Stimulated activated CD8-positive, alpha-beta memory T cell treated with anti-CD3 and anti-CD28 coated beads, Interleukin-4, amount 100 ng/mL, for 48 hours (primary cell): ENCODE data around the gene SAP30L.

Source experiments
- DNase-seq: peaks from one replicate; pipeline ENCODE4 v3.0.0-alpha.2; 2020

The SAP30L gene, protein sequence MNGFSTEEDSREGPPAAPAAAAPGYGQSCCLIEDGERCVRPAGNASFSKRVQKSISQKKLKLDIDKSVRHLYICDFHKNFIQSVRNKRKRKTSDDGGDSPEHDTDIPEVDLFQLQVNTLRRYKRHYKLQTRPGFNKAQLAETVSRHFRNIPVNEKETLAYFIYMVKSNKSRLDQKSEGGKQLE

DNA sequence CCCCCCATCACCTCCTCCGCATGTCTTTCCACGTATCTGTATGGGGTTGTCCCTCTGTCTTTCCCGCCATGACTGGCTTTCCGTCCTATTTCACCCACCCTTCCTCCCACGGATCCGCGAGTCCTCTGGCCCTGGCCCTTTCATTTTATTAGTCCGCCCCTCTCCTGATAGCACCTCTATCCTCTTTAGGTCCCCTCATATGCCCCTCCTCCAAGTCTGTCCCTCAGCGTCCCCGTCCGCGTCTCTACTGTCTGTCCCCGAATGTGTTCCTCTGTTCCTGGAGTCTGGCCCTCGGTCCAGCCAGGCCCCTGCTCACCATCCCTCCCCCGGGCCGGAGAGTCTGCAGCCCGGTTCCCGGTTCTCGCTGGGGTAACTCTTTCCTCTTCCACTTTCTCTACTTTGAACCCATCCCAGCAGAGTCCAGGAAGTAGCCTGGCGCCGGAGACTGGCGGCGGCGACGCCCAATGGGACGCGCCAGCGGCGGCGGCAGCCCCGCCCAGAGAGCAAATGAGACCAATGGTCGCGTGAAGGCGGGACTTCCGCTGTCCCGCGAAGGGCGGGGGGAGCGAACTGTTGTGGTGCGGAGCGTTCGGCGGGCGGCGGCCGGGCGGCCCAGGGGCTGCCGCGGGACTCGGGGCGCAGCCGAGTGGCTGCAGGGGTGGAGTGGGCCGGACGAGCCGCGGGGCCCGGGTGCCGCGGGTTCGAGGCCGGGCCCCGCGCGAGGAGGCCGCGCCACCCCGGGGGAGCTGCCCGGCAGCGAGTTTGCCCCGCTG is at the start of gene SAP30L:
SAP30L (plus strand) TSS at position 576 of the 773 bp plus-strand sequence. CDS start 608 bp downstream, outside the sequence.
- peak; percentile 95 for DNase-seq

DNA sequence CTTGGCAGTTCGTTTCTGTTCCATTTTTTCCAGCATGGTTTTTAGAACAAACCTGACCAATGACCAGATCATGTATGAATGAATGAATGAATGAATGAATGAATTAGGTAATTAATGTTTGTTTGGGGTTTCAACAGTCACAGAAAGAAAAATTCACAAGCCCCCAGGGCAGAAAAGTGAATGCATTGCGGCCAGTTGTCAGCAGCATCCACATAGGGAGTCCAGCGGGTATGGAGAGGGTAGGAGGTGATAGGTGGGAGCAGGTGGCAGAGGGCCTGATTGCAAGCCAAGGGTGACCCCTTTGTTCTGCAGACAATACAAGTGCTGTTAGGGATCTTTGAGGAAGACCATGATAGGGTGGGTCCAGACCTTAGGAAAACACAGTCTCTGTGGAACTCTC is 49.7 kb upstream of the SAP30L start:
- DNase-seq: no peak

DNA sequence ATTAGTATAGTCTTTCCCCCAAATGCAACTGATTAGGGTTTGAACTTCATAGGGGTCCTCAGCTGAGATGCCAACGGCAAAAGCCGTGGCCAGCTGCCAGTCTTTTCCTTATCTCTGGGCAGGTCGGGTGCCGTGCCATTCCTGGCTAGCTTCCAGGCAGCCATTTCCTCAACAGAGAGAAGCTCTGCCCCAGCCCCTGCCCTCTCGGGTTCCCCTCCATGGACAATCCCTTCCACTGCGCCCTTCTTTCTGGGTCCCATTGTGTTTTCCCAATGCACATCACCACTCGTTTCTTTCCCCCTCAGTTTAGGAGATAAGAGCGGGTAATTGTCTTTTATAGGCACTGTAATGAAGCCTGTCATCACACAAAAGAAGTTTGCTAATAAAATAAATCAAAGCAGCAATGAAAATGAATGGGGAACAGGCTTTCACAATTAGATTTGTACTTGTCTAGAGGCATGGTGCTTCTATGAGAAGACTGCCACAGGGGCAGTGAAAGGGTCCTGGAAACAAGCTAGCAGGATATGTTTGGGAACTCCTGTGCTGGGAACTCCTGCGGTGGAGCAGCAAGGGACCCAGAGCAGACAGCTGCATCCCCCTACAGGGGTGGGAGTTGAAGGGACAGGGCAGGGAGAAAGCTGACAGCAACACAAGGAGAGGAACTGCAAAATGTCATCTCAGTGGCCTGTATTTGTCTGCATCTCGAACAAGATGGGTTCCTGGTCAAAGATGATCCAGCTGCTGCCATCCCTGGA is 48.0 kb upstream of the SAP30L start:
- no peak for DNase-seq

DNA sequence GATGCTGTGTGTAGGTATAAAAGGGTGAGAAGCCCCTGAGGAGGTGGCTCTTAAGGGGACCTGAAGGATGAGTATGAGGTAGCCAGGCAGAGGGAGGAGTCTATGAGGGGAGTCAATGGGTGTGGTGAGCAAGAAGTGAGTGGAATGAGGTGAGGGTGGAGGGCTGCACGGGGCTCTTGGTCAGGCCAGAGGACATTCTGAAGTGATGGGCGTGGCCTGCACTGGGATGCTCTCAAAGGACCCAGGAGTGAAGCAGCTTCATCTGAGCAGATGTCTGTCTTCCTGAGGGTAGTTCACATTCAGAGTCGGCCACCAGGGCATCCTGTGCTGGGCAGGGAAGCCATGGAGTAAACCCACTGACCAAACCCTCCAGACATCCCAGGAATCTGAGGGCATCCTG is 45.1 kb upstream of the SAP30L start:
- no peak for DNase-seq

DNA sequence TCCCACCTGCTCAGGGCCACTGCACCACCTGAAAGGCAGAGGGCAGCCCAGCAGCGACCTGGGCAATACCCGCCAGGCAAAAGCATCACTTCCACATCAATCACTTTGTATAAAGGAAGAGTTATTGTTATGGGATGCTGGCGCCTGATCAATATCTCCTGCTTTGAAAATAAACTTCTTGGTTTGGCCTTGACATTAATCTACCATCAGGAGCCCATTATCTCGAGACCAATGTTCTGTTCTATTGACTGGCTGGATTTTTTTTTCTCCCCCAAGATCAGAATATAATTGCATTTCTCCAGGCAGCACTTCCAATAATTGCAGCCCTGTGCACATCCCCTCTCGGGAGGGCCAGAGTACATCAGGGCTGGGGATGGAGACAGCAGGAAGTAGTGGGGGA is 44.4 kb upstream of the SAP30L start:
- no peak for DNase-seq

DNA sequence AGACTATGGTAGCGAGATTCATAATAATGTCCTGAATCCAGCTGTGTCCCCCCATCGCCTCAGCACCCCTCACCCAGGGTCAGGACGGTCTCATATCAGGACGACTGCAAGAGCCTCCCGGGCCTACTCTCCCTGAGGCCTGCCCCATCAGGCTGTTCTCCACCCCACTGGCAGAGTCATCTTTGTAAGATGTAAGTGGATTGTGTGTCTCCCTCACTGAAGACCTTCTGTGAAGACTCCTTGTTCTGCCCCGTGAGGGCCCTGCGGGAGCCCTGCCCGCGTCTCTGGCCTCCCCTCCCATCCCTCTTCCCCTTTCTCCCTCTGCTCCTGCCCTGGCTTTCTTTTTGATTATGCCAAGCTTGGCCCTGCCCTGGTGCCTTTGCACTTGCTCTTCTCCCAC is 43.9 kb upstream of the SAP30L start:
- no peak for DNase-seq

DNA sequence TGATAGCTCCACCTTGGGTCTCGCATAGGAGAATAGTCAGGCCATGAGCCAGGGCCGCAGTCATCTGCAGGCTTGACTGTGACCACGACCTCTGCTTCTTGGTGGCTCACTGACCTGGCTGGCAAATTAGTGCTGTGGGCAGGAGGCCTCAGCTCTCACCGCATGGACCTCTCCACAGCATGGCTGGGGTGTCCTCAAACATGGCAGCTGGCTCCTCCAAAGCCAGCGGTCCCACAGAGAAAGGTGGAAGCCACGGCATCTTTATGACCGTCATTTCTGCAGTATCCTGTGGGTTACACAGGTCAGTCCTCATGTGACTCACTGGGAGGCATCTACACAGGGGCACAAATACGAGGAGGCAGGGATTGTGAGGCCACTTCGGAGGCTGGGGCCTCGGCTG is 43.2 kb upstream of the SAP30L start:
- no peak for DNase-seq

DNA sequence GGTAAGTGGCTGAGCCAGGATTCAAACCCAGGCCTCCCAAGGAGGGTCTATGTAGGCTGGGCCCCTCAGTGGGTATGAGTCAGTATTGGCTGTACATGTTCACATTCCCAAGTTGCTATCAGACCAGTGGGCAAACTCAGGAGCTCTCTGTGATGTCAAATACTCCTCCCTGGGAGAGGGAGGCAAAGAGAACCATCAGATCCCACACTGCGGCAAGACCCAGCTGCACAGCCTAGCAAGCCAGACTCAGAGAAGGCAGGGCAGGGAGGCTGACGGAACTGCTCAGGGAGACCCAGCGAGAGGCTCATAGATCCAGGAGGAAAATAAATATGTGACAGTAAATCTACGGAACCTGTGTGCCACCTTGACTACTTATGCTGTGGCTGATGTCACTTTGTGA is 42.6 kb upstream of the SAP30L start:
- no peak for DNase-seq

DNA sequence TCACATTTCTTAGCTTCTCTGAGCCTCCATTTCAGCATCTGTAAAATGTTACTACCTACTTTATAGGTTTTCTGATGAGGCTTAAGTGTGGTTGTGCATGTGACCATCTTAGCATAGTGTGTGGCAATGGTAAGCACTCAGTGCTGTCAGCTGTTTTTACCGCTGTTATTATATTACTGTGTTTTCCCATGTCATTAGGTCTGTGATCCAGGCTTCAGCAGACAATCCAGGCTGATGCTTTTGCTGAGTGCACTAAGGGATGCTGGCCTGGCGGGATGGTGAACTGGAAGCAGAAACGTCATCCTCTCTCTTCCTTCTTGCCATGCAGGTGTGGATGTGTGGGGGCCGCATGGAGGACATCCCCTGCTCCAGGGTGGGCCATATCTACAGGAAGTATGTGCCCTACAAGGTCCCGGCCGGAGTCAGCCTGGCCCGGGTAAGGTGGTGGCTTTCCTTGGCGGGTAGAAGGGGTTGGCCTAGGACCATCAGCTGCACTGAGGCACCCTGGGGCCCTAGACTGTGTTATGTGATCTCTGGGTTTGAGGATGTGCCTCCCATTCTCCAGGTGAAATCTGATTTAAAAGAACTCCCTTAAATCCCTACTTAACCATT is 41.9 kb upstream of the SAP30L start:
- no peak for DNase-seq

DNA sequence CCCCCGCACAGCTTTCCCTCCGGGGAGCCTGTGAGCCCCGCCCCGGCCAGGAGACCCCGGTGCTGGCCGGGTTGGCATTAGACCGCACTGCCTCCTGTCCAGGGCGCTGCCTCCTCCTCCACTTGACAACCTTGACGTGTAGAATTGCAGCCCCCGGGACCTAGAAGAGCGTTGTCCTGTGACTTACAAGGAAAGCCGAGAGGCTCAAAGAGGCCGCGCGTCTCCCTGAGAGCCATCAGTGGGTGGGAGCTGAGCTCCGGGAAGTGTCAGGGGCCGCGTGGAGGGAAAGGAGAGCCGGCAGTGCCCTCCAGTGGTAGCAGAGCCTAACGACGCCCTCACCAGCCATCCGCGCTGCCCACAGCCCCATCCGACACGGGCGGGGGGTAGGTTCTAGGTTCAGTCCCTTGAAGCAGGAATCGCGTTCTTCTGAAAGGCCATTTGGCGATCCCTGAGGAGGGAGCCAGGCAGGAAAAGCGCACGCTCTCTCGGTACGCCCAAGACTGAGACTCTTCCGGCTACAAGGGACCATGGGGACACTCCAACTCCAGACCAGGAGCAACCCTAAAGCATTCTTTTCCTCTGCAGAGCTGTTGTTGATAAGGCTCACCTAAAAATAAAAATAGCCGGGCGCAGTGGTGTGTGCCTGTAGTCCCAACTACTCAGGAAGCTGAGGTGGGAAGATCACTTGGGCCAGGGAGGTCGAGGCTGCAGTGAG is 40.6 kb upstream of the SAP30L start:
- DNase-seq: peak; percentile 84

DNA sequence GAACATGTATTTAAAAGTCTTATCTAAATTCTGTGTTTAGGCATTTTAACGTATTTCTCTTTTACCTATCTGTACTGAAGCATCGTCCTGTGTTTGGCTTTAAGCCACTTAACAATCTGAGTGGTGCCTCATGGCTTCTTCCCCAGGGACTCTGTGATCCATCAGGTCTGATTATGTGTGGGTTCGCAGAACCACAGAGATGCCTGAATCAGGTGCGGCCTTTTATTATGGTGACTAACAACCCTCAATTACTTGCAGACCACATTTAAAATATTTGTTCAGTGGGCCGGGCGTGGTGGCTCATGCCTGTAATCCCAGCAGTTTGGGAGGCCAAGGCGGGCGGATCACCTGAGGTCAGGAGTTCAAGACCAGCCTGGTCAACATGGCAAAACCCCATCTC is 39.6 kb upstream of the SAP30L start:
- DNase-seq: no peak

DNA sequence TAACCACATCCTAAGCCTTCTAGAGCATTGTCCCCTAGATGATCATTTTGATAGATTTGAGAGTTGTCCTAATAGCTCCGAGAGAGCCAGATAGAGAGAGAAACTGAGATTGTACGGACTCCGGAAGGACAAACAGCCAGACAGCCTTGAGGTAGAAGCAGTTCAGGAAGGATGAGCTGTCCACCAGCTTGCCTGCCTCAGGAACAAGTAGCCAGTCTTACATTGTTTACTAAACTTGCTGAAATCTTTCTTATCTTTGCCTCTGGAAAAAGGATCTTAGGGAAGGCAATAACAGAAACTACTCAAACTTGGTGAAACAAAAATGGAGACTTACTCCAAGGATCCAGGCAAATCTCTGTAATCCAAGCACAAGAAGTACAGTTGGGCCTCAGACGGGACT is 39.0 kb upstream of the SAP30L start:
- no peak for DNase-seq

DNA sequence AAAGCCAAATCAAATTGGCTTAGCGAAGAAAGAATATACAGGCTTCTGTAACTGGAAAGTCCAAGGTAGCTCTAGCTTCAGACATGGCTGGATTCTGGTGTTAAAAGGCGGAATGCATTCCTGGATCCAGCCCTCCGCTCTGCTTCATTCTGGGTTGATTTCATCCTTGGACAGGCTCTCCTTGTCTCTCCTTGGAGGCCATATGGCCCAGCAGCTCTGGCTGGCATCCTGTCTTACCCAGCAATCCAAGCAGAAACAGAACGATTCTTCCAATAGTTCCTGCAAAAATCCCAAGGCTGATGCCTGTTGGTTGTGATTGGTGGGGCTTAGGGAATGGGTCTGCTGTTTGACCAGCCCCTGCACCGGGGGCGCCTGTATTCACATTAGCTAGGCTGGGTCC is 37.0 kb upstream of the SAP30L start:
- DNase-seq: no peak

DNA sequence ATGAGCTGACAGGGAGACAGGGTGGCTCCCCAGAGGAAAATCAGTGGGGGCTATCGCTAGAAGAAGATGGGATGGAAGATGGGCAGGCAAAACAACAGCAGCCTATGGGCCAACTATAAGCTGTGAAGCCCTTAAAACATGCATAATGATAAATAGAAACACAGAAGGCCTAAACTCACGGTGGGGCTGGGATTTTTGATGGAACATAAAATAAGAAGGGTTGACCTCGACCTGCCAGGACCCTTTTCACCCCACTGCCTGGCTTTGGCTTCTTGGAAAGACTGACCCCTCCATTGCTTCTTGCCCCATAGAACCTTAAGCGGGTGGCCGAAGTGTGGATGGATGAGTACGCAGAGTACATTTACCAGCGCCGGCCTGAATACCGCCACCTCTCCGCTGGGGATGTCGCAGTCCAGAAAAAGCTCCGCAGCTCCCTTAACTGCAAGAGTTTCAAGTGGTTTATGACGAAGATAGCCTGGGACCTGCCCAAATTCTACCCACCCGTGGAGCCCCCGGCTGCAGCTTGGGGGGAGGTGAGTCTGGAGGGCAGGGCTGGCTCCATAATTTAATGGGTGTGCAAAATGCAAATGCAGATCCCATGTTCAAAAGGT is 36.5 kb upstream of the SAP30L start:
- DNase-seq: no peak

DNA sequence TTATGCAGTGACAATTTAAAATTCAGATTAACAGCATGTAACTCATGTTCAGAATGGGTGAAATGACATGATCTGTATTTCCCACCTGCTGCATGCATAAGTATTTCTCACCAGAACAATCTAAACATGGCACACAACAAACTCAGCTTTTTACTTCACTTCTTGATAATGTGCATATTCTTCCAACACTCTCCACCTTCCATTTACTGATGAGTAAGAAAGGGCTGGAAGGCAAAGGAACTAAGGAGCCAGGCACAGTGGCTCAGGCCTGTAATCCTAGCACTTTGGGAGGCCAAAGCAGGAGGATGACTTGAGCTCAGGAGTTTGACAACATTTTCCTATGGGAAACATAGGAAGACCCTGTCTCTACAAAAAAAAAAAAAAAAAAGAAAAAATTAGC is 35.8 kb upstream of the SAP30L start:
- DNase-seq: no peak

DNA sequence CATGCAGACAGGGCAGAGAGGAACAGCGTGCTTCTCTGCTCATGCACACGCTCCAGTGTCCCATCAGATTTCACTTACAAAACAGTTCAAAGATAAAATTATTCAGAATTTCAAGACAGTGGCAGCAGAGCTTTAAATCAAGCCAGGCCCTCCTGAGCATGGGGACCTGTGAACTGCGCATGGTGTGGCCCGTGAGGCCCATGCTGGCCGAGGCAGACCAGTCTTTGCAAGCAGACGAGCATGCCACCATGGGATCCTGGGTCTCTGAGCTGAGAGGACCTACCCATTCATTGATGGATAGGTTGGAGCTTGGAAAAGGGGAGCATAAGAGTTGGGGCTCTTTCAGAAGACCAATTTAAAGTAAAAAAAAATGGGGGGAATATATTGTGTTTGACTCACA is 35.0 kb upstream of the SAP30L start:
- no peak for DNase-seq

DNA sequence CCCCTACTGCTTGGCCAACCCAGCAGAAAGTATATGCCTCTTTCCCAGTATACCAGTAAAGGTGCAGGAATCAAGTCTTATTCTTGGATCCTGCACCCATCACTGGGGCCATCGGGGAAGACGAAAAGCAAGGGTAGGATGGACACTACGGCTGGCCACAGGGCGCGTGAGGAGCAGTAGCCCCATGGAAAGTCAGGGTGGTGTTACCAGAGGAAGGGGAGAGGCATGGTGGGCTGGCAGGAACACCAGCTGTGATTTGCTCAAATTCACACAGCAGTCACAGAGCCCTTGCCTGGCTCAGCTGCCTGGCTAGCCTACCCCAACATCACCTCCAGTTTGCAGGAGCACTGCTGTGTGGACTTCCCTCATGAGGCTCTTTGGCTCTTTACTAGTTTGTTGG is 34.5 kb upstream of the SAP30L start:
- DNase-seq: no peak

DNA sequence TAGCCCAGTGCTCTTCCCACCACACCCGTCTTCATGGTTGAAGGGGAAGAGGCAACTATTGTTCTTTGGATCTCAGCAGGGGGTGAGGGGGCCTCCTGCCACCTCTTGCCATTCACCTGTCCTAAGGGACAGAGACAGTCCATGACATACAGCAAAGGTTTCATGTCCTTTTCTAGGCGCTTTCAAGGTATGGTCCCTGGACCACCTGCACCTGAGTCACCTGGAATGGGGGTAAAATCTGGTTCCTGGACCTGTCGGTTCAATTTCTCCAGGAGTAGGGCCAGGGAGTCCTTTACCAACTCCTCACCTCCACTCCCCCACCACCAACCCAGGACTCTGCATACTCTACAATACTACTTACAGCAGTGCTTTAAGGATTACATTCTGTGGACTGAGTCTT is 33.5 kb upstream of the SAP30L start:
- no peak for DNase-seq

DNA sequence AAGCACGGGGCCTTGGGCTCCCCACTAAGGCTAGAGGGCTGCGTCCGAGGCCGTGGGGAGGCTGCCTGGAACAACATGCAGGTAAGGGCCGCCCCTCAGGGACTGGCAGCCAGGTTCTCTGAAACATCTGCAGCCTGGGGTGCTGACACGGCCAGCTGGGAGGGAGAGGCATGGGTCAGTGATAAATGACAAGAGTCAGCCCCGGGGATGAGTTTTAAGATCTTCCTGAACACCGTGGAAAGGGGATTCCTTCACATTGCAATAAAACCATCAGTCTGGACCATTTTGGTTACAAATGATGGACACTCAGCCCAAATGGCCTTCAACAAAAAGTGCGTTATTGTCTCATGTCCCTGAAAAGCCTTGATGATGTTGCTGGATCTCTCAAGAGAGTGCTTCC is 32.9 kb upstream of the SAP30L start:
- no peak for DNase-seq

DNA sequence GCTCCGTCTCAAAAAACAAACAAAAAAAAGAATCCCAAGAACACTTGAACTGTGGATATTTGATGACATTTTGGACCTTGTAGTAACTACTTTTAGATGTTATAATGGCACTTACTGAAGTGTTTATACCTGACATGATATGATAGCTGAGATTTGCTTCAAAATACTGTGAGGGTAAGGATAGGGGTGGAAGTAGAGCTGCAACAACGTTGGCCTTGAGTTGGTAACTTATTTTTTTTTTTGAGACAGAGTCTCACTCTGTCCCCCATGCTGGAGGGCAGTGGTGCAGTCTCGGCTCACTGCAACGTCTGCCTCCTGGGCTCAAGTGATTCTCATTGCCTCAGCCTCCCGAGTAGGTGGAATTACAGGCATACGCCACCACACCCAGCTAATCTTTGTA is 30.7 kb upstream of the SAP30L start:
- no peak for DNase-seq

DNA sequence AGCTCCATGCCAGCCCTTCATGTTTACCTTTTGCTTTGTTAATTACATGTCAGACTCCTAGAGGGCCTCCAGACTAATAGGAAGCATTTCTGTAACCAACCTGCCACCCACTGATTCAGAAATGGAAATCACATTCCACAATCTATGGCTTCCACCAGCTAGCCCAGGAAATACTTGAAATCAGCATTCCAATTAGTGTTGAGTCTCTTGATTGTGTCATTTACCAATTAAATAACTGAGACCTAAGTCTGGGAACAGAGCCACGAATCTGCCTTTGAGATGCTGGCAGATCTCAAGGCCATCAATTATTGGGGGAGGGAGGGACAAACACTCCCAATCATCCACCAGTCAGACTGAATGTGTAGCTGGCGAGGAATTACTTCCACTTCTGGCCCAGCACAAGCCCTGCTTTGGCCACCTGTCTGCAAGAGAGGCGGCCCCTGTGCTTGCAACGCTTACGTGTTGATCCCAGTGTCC is 27.4 kb upstream of the SAP30L start:
- DNase-seq: no peak

DNA sequence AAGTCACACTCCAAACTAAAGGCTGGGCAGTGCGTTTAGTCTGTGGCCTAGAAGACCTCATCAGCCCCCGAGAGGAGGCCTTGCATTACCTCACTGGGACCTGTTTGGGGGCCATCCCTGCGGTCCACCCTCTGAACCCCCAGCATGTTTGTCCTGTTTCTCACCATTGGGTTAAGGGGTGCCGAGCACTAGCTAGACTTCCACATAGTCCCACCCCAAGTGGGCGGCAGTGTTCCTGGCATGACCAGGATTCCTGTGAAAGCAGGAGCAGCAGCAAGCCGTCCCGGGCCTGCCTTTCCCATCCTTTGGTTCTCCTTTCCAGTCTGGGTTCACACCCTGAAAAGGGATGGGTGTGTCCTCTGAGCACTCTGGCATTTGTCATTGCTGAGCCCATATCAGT is 26.6 kb upstream of the SAP30L start:
- no peak for DNase-seq

DNA sequence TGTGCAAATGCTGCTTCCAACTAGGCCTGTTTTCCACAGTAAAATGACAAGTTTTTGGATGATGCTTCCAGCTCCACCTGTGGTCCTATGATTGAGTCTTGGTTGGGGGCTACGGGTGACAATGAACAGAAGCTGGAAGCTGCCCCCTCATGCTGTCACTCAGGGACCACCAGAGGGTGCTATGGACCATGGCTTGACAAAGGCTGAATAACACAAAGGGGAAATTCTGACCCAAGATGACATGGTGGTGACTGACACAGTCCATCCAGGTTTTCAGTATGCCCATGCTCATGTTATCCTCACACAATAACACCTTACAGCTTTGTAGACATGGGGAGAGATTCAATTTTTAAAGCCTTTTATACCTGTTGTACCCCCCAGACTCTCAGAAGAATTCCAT is 23.9 kb upstream of the SAP30L start:
- DNase-seq: peak; percentile 46
